Muscle layer of colon (tissue), 2 donors: Measurements from ENCODE around the gene GRID2.
"Not testable (repeated sequence)": the region's sequence is repeated elsewhere in the genome, so short reads cannot be mapped to it uniquely, and the experiment has no call there.

Source experiments
- H3K27ac ChIP-seq: one replicate; pipeline ENCODE4 v1.7.0; 2013; ENCODE audit warnings: low read depth, mild to moderate bottlenecking, low read length, moderate library complexity
- H3K27me3 ChIP-seq, 2 donors: one replicate each; pipeline ENCODE4 v1.7.0; 2013; ENCODE audit warnings: low read length in 2 of 2, mild to moderate bottlenecking in 2 of 2; ENCODE audit not compliant: insufficient read depth in 2 of 2, control insufficient read depth in 1 of 2
- H3K36me3 ChIP-seq: one replicate; pipeline ENCODE4 v1.7.0; 2013; ENCODE audit warnings: mild to moderate bottlenecking, low read length; ENCODE audit not compliant: insufficient read depth
- H3K4me1 ChIP-seq: one replicate; pipeline ENCODE4 v1.7.0; 2013; ENCODE audit warnings: mild to moderate bottlenecking, low read length; ENCODE audit not compliant: insufficient read depth
- H3K4me3 ChIP-seq, 2 donors: one replicate each; pipeline ENCODE4 v1.7.0; 2013; ENCODE audit warnings: low read length in 2 of 2, low read depth in 1 of 2, mild to moderate bottlenecking in 1 of 2, moderate library complexity in 1 of 2
- H3K9ac ChIP-seq: one replicate; pipeline ENCODE4 v1.7.0; 2013; ENCODE audit warnings: low read length
- H3K9me3 ChIP-seq: one replicate; pipeline ENCODE4 v1.7.0; 2013; ENCODE audit warnings: mild to moderate bottlenecking, low read length
- donor health status: abdominal sarcoma.
- donor health status: Adenocarcinoma of cecum.

GRID2 gene

DNA sequence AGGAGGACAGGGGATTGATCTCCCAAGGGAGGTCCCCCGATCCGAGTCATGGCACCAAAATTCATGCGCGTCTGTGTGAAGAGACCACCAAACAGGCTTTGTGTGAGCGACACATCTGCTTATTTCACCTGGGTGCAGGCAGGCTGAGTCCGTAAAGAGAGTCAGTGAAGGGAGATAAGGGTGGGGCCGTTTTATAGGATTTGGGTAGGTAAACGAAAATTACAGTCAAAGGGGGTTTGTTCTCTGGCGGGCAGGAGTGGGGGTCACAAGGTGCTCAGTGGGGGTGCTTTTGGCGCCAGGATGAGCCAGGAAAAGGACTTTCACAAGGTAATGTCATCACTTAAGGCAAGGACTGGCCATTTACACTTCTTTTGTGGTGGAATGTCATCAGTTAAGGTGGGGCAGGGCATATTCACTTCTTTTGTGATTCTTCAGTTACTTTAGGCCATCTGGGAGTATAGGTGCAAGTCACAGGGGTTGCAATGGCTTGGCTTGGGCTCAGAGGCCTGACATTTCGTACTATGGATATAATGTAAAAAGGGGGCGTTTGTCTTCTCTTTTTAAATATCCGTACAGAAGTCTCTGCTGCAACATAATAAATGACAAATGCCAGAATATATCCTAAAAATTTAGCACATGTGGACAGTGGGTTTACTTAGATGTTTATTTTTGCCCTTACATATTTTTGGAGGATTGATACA lies 140.5 kb downstream of the GRID2 start:
- not testable (repeated sequence) for H3K27me3 ChIP-seq, H3K4me3 ChIP-seq, H3K9me3 ChIP-seq, H3K4me1 ChIP-seq, H3K9ac ChIP-seq, H3K27ac ChIP-seq, H3K36me3 ChIP-seq

DNA sequence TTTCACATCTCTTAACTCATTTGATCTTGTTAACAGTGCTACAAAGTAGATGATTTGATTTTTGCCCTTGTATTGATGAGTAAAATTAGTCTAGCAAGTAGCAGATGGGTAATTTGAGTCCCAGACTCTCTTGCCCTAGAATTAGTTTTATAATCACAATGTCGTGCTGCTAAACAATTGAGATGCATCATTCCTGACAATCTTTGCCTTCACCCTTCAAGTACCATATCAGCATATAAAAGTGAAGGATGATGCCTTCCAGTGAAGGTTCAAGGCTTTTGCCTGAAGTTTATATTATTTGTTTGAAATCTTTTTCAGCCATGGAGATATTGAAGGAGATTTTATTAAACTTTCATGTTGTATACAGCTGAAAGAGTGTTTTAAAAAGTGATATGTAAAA lies 141.4 kb downstream of the GRID2 start:
- H3K4me3 ChIP-seq = no peak overlapping the region
- H3K4me1 ChIP-seq = no peaks in the 10 kb centered on the region
- H3K27ac ChIP-seq = no peak overlapping the region
- no peak overlapping the region for H3K9ac ChIP-seq
- H3K27me3 ChIP-seq = no peaks in the 10 kb centered on the region
- H3K9me3 ChIP-seq = no peaks in the 10 kb centered on the region
- no peaks in the 10 kb centered on the region for H3K36me3 ChIP-seq

DNA sequence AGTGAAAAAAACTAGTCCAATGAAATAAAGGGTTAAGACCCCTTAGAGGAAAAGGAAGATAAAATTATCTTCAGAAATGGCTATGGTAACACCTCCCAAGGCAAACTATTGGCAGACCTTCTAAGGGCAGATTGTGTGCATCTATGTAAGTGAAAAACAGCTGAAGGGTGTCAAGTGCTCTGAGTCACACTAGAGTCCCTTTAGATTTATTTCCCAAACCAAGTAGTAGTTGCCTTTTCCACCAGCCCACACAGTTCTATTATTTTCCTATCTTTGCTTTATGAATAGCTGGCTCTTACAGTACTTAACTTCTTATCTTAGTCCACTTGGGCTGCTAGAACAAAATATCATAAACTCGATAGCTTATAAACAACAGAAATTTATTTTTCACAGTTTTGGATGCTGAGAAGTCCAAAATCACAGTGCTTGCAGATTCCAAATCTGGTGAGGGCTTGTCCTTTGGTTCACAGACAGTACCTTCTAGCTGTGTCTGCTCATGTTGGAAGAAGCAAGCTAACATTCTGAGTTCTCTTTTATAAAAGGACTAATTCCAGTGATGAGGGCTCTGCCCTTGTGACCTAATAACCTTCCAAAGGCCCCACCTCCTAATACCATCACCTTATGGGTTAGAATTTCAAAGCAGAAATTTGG lies 143.6 kb downstream of the GRID2 start:
- Histone ChIP-seq H3K4me1 (no peaks in the 10 kb centered on the region), H3K9me3 (no peaks in the 10 kb centered on the region), H3K27me3 (no peaks in the 10 kb centered on the region), H3K9ac (no peak overlapping the region), H3K36me3 (no peaks in the 10 kb centered on the region), H3K27ac (no peak overlapping the region), H3K4me3 (no peak overlapping the region)

DNA sequence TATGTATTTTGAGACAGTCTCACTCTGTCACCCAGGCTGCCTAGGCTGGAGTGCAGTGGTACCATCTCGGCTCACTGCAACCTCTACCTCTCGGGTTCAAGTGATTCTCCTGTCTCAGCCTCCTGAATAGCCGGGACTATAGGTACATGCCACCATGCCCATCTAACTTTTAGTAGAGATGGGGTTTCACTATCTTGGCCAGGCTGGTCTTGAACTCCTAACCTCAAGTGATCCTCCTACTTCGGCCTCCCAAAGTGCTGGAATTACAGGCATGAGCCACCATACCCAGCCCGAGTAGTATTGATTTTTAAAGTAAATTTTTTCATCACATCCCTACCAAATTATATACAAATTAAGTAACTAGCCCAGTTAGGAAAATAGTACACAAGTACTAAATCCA lies 144.4 kb downstream of the GRID2 start:
- not testable (repeated sequence) for H3K27ac ChIP-seq, H3K9me3 ChIP-seq, H3K4me1 ChIP-seq, H3K9ac ChIP-seq, H3K4me3 ChIP-seq, H3K27me3 ChIP-seq, H3K36me3 ChIP-seq

DNA sequence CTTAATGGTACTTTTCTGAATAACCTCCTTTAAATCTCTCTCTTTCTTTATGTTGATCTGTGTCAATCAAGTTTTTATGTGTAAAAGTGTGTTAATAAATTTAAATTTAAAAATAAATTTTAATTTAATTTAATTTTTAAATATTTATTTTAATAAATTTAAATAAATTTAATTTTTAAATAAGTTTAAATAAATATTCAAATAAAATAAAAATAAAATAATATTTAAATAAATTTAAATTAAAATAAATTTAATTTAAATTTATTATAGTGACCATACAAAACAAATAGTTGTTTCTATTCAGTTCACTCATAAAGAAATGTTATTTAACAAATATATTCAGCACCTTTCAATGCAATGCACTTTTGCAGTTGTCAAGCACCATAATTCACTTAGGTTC lies 146.9 kb downstream of the GRID2 start:
- Histone ChIP-seq H3K4me1 (no peaks in the 10 kb centered on the region), H3K36me3 (no peaks in the 10 kb centered on the region), H3K27ac (no peak overlapping the region), H3K9me3 (no peaks in the 10 kb centered on the region), H3K4me3 (no peak overlapping the region), H3K27me3 (no peaks in the 10 kb centered on the region), H3K9ac (no peak overlapping the region)

DNA sequence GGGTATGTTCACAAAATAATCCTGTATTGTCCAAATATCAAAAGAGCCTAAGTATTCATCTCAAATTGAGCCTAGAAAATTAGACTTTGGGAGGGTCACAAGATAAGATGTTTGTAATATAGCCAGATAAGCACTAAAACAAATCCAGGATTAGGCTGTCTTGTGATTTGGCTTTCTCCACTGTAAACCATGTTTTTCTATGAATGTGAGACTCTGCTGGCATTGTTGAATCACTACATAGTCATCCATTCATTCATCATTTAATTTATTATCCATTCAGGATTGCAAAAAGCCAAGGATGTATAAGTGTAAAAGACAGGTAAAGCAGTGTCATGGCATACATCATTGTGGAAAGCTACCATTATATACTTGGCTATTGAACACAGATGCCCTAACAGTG lies 148.0 kb downstream of the GRID2 start:
- no peaks in the 10 kb centered on the region for H3K9me3 ChIP-seq
- no peaks in the 10 kb centered on the region for H3K4me1 ChIP-seq
- H3K27ac ChIP-seq = no peak overlapping the region
- no peaks in the 10 kb centered on the region for H3K36me3 ChIP-seq
- H3K4me3 ChIP-seq = no peak overlapping the region
- H3K27me3 ChIP-seq = no peaks in the 10 kb centered on the region
- no peak overlapping the region for H3K9ac ChIP-seq

DNA sequence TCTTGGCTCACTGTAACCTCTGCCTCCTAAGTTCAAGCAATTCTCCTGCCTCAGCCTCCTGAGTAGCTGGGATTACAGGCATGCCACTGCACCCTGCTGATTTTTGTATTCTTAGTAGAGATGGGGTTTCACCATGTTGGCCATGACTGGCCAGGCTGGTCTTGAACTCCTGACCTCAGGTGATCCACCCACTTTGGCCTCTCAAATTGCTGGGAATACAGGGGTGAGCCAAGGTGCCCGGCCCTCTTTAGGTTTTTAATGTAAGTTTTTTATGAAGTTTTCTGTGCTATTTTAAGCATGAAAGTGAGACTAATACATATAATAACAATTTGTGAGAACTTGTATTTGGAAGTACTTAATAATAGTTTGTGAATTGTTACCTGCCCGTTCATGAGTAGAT lies 148.6 kb downstream of the GRID2 start:
- H3K9me3 ChIP-seq, H3K27me3 ChIP-seq, H3K36me3 ChIP-seq, H3K9ac ChIP-seq, H3K27ac ChIP-seq, H3K4me1 ChIP-seq, H3K4me3 ChIP-seq: not testable (repeated sequence)

DNA sequence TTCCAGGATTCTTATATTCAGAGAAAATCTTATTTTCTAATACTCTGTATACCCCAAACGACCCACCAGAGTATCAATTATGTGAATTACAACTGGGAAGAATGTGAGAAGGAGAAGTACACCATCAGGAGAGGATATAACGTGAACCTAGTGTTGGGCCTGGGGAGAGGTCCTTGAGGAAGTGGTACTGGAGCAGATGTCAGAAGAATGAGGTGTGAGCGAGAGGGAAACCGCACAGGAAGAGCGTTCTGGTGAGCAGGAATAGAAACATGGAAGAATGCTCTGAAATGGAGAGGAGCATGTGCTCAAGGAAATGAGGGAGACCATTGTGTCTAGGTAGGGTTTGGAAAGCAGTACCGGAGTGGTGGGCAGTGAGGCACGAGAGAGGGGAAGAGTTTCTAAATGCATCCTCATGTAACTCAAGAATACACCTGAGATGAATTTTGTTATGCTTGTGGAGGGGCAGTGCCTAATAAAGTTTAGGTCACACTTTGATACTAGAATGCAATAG lies 151.6 kb downstream of the GRID2 start:
- Histone ChIP-seq H3K27me3 (no peaks in the 10 kb centered on the region), H3K9ac (no peak overlapping the region), H3K9me3 (no peaks in the 10 kb centered on the region), H3K36me3 (no peaks in the 10 kb centered on the region), H3K4me1 (no peaks in the 10 kb centered on the region), H3K27ac (no peak overlapping the region), H3K4me3 (no peak overlapping the region)

DNA sequence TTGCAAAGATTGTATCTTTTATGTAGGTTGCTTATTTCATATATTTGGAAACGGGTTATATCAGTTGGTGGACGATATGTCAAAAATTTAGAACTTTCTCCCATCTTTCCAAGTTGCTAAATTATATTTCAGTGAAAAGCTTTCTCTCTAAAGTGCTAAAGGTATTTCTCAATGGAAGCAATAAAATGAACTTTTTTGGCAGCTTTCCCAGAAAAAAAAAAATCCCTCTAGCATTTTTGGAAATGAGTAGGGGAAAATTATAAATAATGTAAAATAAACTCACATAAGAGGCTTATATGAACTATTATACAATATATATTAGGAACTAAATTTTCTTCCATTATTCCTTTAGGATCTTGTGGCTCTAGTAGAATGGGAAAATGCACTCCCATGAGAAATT lies 152.2 kb downstream of the GRID2 start:
- no peaks in the 10 kb centered on the region for H3K36me3 ChIP-seq
- H3K27ac ChIP-seq = no peak overlapping the region
- H3K4me3 ChIP-seq = no peak overlapping the region
- H3K4me1 ChIP-seq = no peaks in the 10 kb centered on the region
- no peak overlapping the region for H3K9ac ChIP-seq
- H3K9me3 ChIP-seq = no peaks in the 10 kb centered on the region
- no peaks in the 10 kb centered on the region for H3K27me3 ChIP-seq

DNA sequence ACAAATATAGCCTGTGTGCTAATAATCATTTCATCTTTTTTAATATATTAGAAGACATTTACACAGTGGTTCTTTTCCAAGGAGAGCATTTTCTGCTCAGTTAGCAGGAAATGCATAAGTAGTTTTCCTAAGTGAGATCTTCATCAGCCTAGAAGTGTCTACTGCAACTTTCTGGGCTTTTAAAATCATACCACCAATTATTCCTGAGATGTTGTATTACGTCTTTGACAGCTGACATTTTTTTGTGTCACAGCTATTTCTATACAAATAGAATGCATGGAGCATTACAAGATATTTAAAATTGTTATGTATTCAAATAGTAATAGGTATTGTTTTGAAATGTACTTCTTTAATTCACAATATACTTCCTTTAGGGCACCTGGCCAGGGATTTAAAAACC lies 158.0 kb downstream of the GRID2 start:
- Histone ChIP-seq H3K27me3 (no peaks in the 10 kb centered on the region), H3K4me3 (no peak overlapping the region), H3K9ac (no peak overlapping the region), H3K4me1 (no peaks in the 10 kb centered on the region), H3K9me3 (no peaks in the 10 kb centered on the region), H3K36me3 (no peaks in the 10 kb centered on the region), H3K27ac (no peak overlapping the region)

DNA sequence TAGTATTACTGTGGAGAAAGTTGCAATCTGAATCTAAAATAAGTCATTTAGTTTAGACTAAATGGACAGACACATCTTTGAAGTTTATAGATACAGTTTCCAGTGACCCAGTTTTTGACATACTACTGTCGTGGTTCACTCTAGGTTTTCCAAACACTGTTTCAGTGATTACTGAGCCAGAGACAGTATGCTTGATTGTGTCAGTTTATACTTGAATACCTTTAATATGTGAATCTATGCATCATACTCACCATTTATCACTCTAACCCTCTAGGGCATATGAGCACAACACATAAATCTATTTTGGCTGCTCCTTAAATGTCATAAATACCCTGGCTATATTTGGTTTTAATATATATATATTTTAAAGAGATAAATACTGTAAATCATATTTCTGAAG lies 173.5 kb downstream of the GRID2 start:
- Histone ChIP-seq H3K36me3 (no peaks in the 10 kb centered on the region), H3K9ac (no peak overlapping the region), H3K4me1 (no peaks in the 10 kb centered on the region), H3K4me3 (no peak overlapping the region), H3K9me3 (no peaks in the 10 kb centered on the region), H3K27ac (no peak overlapping the region), H3K27me3 (no peaks in the 10 kb centered on the region)

DNA sequence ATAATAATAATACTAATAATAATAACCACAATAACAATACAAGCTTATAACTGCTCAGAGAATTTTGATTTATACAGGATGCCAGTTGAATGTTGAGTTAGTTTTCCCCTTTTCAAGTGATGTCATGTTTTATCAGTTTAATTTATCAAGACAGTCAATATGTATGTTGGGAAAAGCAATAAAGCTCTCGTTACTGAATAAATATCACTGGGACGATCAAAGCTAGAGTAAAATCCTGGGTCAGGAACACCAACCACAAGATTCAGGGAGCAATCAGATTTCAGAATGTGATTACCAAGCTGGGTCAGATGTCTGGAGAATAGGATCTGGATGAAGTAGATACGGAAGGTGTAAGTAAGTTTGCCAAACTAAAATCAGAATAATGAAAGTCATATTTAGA lies 179.6 kb downstream of the GRID2 start:
- H3K36me3 ChIP-seq = no peaks in the 10 kb centered on the region
- no peak overlapping the region for H3K4me3 ChIP-seq
- no peak overlapping the region for H3K9ac ChIP-seq
- H3K4me1 ChIP-seq = no peaks in the 10 kb centered on the region
- no peaks in the 10 kb centered on the region for H3K9me3 ChIP-seq
- no peaks in the 10 kb centered on the region for H3K27me3 ChIP-seq
- H3K27ac ChIP-seq = no peak overlapping the region
